ENCODE measurements around the gene TMTC2. TPM values are rescaled to one million over a fixed set of nuclear protein-coding genes. Genes with fewer than 3 reads are reported as not detected.

Gene TMTC2
- total and polyA plus RNA-seq, 10 of the 15 experiments (the other 5 are each of a cell fraction or from before 2014, with no cell fraction given), result 0.14 to 9.7 (median 1.2) TPM

- Histone ChIP-seq H3K4me1 (ENCODE audit: control insufficient read depth, insufficient read depth, low read length) (no peaks in the 10 kb centered on the region), H2AFZ (ENCODE audit: control insufficient read depth, low read depth, low read length) (no peak overlapping the region), H3K4me2 (ENCODE audit: control insufficient read depth, insufficient read depth) (no peak overlapping the region), H3K27ac (ENCODE audit: control insufficient read depth, insufficient read depth) (no peak overlapping the region), H3K36me3 (ENCODE audit: control insufficient read depth in 2 of 2, insufficient read depth in 2 of 2, low read length in 1 of 2) (no peaks in the 10 kb centered on the region), H4K20me1 (ENCODE audit: control insufficient read depth, insufficient read depth) (no peaks in the 10 kb centered on the region), H3K27me3 (replicated peaks in 1 of 2; ENCODE audit: control insufficient read depth in 2 of 2, insufficient read depth in 2 of 2, low read length in 1 of 2) (no peaks in the 10 kb centered on the region), H3K9ac (ENCODE audit: control insufficient read depth, insufficient read depth, low read length) (no peak overlapping the region), H3K9me3 (replicated peaks; ENCODE audit: control insufficient read depth, insufficient read depth, low read length) (no peaks in the 10 kb centered on the region), H3K4me3 (no peak overlapping the region), H3K79me2 (ENCODE audit: control insufficient read depth, insufficient read depth, low read length) (no peaks in the 10 kb centered on the region)
- no peak for DNase-seq (ENCODE audit: low read depth, low spot score)
- WGBS (ENCODE audit: insufficient coverage, insufficient replicate concordance, low lambda C conversion rate, missing lambda C conversion rate), result 88% methylated on average over 2 of the region's 2 CpGs
- no peak for TF ChIP-seq BACH1 (IDR thresholded peaks at IDR 0.05; ENCODE audit: borderline replicate concordance)
- no peak for TF ChIP-seq ZNF622 (IDR thresholded peaks at IDR 0.05)
- no peak for TF ChIP-seq CREB1 (IDR thresholded peaks at IDR 0.05; ENCODE audit: low read depth)
- no peak for TF ChIP-seq TCF12 (IDR thresholded peaks at IDR 0.05; ENCODE audit: low read depth, low read length)
- TF ChIP-seq POLR2A (IDR thresholded peaks at IDR 0.05; ENCODE audit: low read depth, low read length), result no peak
- no peak for ATAC-seq
- in situ Hi-C loops (cut with MboI), result no loop called here
- CTCF ChIA-PET, result interaction anchor here (0.8 kb wide), 1 partner anchor 10 kb away, joined by 3 read pairs; no protein-coding TSS in a partner anchor
- SMC1A ChIA-PET (ENCODE audit: uncharacterized antibody, unreplicated experiment), result interaction anchor here (0.6 kb wide), 1 partner anchor 484 kb away, joined by 3 read pairs; no protein-coding TSS in a partner anchor
- no peak for FAIRE-seq
- intact Hi-C loops (cut with micrococcal nuclease; ENCODE audit: unreplicated experiment), result no loop called here
- no TSS peak for BruUV-seq (replicated peaks)
- POLR2A ChIA-PET, result no interaction called here
- RAD21 ChIA-PET (ENCODE audit: unreplicated experiment), result no interaction called here
These were observed 485.7 kb downstream of the TMTC2 start for GRCh38 chr12:83172441-83172840.

GRCh38 chr12:83172866-83173649 is 486.4 kb downstream of the TMTC2 start:
- H3K4me2 ChIP-seq (ENCODE audit: control insufficient read depth, insufficient read depth), result no peak overlapping the region
- BruUV-seq (replicated peaks), result no TSS peak
- ChIA-PET SMC1A (ENCODE audit: uncharacterized antibody, unreplicated experiment) (interaction anchor here (0.6 kb wide), 1 partner anchor 484 kb away, joined by 3 read pairs; no protein-coding TSS in a partner anchor), POLR2A (no interaction called here), CTCF (no interaction called here), RAD21 (ENCODE audit: unreplicated experiment) (no interaction called here)
- no peaks in the 10 kb centered on the region for H4K20me1 ChIP-seq (ENCODE audit: control insufficient read depth, insufficient read depth)
- H2AFZ ChIP-seq (ENCODE audit: control insufficient read depth, low read depth, low read length), result no peak overlapping the region
- in situ Hi-C loops (cut with MboI), result no loop called here
- no peak overlapping the region for H3K9ac ChIP-seq (ENCODE audit: control insufficient read depth, insufficient read depth, low read length)
- ATAC-seq (no peak), DNase-seq (ENCODE audit: low read depth, low spot score) (no peak), FAIRE-seq (no peak)
- no peak for TF ChIP-seq MTA3 (IDR thresholded peaks at IDR 0.05; ENCODE audit: borderline replicate concordance, low read length)
- no peak for TF ChIP-seq BACH1 (IDR thresholded peaks at IDR 0.05; ENCODE audit: borderline replicate concordance)
- no peak for TF ChIP-seq FOS (IDR thresholded peaks at IDR 0.05; ENCODE audit: borderline replicate concordance, extremely low read depth, insufficient read length)
- no peak for TF ChIP-seq LARP7 (IDR thresholded peaks at IDR 0.05)
- no peak for TF ChIP-seq ZNF384 (IDR thresholded peaks at IDR 0.05; ENCODE audit: borderline replicate concordance, low read depth, low read length)
- TF ChIP-seq POLR2AphosphoS2 (IDR thresholded peaks at IDR 0.05; ENCODE audit: low read depth, low read length), result no peak
- TF ChIP-seq TCF3 (IDR thresholded peaks at IDR 0.05; ENCODE audit: borderline replicate concordance, insufficient read depth, low read depth, low read length), result no peak
- TF ChIP-seq TBL1XR1 (IDR thresholded peaks at IDR 0.05; ENCODE audit: low read depth, low read length), result no peak
- TF ChIP-seq NR2C1 (IDR thresholded peaks at IDR 0.05), result no peak
- TF ChIP-seq RB1 (IDR thresholded peaks at IDR 0.05; ENCODE audit: borderline replicate concordance), result no peak
- TF ChIP-seq EZH2 (IDR thresholded peaks at IDR 0.05; ENCODE audit: borderline replicate concordance, control insufficient read depth, low read depth, low read length), result no peak
- no peak for TF ChIP-seq CHD2 (IDR thresholded peaks at IDR 0.05; ENCODE audit: borderline replicate concordance, low read depth, low read length)
- TF ChIP-seq SIN3A (IDR thresholded peaks at IDR 0.05; ENCODE audit: low read depth, low read length), result no peak
- no peak for TF ChIP-seq NR2C2 (IDR thresholded peaks at IDR 0.05; ENCODE audit: borderline replicate concordance, control insufficient read depth, insufficient read length, low read depth)
- no peak for TF ChIP-seq SMC3 (IDR thresholded peaks at IDR 0.05; ENCODE audit: borderline replicate concordance, low read length)
- no peak for TF ChIP-seq DPF2 (IDR thresholded peaks at IDR 0.05)
- H3K27me3 ChIP-seq (replicated peaks in 1 of 2; ENCODE audit: control insufficient read depth in 2 of 2, insufficient read depth in 2 of 2, low read length in 1 of 2), result no peaks in the 10 kb centered on the region
- no peak overlapping the region for H3K27ac ChIP-seq (ENCODE audit: control insufficient read depth, insufficient read depth)
- H3K36me3 ChIP-seq (ENCODE audit: control insufficient read depth in 2 of 2, insufficient read depth in 2 of 2, low read length in 1 of 2), result no peaks in the 10 kb centered on the region
- 54% methylated on average over 7 of the region's 7 CpGs for WGBS (ENCODE audit: insufficient coverage, insufficient replicate concordance, low lambda C conversion rate, missing lambda C conversion rate)
- H3K4me1 ChIP-seq (ENCODE audit: control insufficient read depth, insufficient read depth, low read length), result no peaks in the 10 kb centered on the region
- intact Hi-C loops (cut with micrococcal nuclease; ENCODE audit: unreplicated experiment), result no loop called here
- no peaks in the 10 kb centered on the region for H3K9me3 ChIP-seq (replicated peaks; ENCODE audit: control insufficient read depth, insufficient read depth, low read length)
- H3K4me3 ChIP-seq, result no peak overlapping the region
- no peaks in the 10 kb centered on the region for H3K79me2 ChIP-seq (ENCODE audit: control insufficient read depth, insufficient read depth, low read length)

Measured in GM12878 (cell line).